ENCODE data around the gene GLE1. TPM values are rescaled to one million over a fixed set of nuclear protein-coding genes. Genes with fewer than 3 reads are reported as not detected.

The GLE1 gene
- total and polyA plus RNA-seq, 2 donors (not counting 3 experiments of a cell fraction or from before 2014, with no cell fraction given), result 13.0 to 22.6 TPM

GRCh38 chr9:128523199-128523925, 18.8 kb downstream of the GLE1 start:
- H3K27me3 ChIP-seq (ENCODE audit: control insufficient read depth in 2 of 2, insufficient read depth in 2 of 2, low read length in 2 of 2), result no peaks in the 10 kb centered on the region
- H3K4me2 ChIP-seq (ENCODE audit: insufficient read depth, low read length), result peak overlapping the region; percentile 47
- dilution Hi-C loops (cut with MboI; ENCODE audit: extremely low pct_ligation_motif_present, low sequenced_read_pairs), result no loop called here
- POLR2A ChIA-PET, result no interaction called here
- CTCF ChIA-PET, result interaction anchor here (1.0 to 2.1 kb wide), 2 partner anchors 28 to 85 kb away, joined by 6 to 7 read pairs; no protein-coding TSS in a partner anchor
- no TSS peak for BruUV-seq (replicated peaks)
- intact Hi-C loops (cut with micrococcal nuclease), result no loop called here
- no peaks in the 10 kb centered on the region for H3K9me1 ChIP-seq (replicated peaks; ENCODE audit: control insufficient read depth, extremely low read depth, insufficient read depth, low read length)
- no peak overlapping the region for H3K4me3 ChIP-seq (replicated peaks in 1 of 3; ENCODE audit: insufficient read depth in 1 of 3, low read depth in 1 of 3, low read length in 3 of 3)
- peaks cover 13% of the 10 kb centered on the region for H3K4me1 ChIP-seq (ENCODE audit: control insufficient read depth, extremely low read depth, insufficient read depth, low read length)
- FAIRE-seq (peak; percentile 8), DNase-seq (ENCODE audit: low read depth, low spot score) (peak; percentile 34)
- H3K27ac ChIP-seq (ENCODE audit: insufficient read depth, low read depth, low read length), result peak overlapping the region; percentile 7
- TF ChIP-seq POLR2AphosphoS5 (IDR thresholded peaks at IDR 0.05; ENCODE audit: insufficient read depth, low read depth, low read length) (no peak), MYC (IDR thresholded peaks at IDR 0.05; ENCODE audit: low read depth, low read length) (no peak), EZH2 (IDR thresholded peaks at IDR 0.05; ENCODE audit: borderline replicate concordance, low read depth, low read length, severe bottlenecking) (no peak), FOS (IDR thresholded peaks at IDR 0.05; ENCODE audit: borderline replicate concordance, insufficient read depth, low read length) (no peak), JUN (IDR thresholded peaks at IDR 0.05; ENCODE audit: borderline replicate concordance, insufficient read depth, insufficient read length, low read depth) (no peak), POLR2A (IDR thresholded peaks at IDR 0.05; ENCODE audit: low read depth, low read length) (no peak), GATA2 (IDR thresholded peaks at IDR 0.05; ENCODE audit: insufficient read depth, insufficient read length, low read depth, low read length) (no peak)
- TF ChIP-seq, protein P1, sequence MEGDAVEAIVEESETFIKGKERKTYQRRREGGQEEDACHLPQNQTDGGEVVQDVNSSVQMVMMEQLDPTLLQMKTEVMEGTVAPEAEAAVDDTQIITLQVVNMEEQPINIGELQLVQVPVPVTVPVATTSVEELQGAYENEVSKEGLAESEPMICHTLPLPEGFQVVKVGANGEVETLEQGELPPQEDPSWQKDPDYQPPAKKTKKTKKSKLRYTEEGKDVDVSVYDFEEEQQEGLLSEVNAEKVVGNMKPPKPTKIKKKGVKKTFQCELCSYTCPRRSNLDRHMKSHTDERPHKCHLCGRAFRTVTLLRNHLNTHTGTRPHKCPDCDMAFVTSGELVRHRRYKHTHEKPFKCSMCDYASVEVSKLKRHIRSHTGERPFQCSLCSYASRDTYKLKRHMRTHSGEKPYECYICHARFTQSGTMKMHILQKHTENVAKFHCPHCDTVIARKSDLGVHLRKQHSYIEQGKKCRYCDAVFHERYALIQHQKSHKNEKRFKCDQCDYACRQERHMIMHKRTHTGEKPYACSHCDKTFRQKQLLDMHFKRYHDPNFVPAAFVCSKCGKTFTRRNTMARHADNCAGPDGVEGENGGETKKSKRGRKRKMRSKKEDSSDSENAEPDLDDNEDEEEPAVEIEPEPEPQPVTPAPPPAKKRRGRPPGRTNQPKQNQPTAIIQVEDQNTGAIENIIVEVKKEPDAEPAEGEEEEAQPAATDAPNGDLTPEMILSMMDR (IDR thresholded peaks at IDR 0.05; ENCODE audit: extremely low read depth in 1 of 2, insufficient read depth in 1 of 2, low read depth in 1 of 2, low read length in 2 of 2), result no peak
- TF ChIP-seq, protein P2, sequence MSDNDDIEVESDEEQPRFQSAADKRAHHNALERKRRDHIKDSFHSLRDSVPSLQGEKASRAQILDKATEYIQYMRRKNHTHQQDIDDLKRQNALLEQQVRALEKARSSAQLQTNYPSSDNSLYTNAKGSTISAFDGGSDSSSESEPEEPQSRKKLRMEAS (IDR thresholded peaks at IDR 0.05; ENCODE audit: insufficient read depth, insufficient read length), result no peak
- no peaks in the 10 kb centered on the region for H3K79me2 ChIP-seq (ENCODE audit: control insufficient read depth, insufficient read depth, low read length)
- H3K36me3 ChIP-seq (ENCODE audit: control insufficient read depth in 2 of 2, extremely low read depth in 1 of 2, insufficient read depth in 2 of 2, low read length in 2 of 2), result peaks cover 4 to 5% of the 10 kb centered on the region in 2 experiments
- peak overlapping the region; percentile 48 for H2AFZ ChIP-seq (ENCODE audit: low read depth, low read length)
- peaks cover 2% of the 10 kb centered on the region for H4K20me1 ChIP-seq (replicated peaks; ENCODE audit: control insufficient read depth, extremely low read depth, insufficient read depth, low read length)
- H3K9ac ChIP-seq (replicated peaks; ENCODE audit: extremely low read depth, insufficient read depth, low read length), result no peak overlapping the region
- no peaks in the 10 kb centered on the region for H3K9me3 ChIP-seq (replicated peaks; ENCODE audit: control insufficient read depth, insufficient read depth, low read length)

Data from endothelial cell of umbilical vein (primary cell).